Activated T-helper 1 cell treated with anti-CD3 and anti-CD28 coated beads, Interleukin-2, amount 50 U/mL, for 16 hours (primary cell): ENCODE data around the gene ZNF225.
"Not testable (repeated sequence)": the region's sequence is repeated elsewhere in the genome, so short reads cannot be mapped to it uniquely, and the experiment has no call there.

Source experiments
- DNase-seq, 2 donors: peaks; one replicate each; pipeline ENCODE4 v3.0.0-alpha.2; 2020; ENCODE audit warnings: low read depth in 1 of 2, low spot score in 1 of 2

ZNF225 gene

DNA sequence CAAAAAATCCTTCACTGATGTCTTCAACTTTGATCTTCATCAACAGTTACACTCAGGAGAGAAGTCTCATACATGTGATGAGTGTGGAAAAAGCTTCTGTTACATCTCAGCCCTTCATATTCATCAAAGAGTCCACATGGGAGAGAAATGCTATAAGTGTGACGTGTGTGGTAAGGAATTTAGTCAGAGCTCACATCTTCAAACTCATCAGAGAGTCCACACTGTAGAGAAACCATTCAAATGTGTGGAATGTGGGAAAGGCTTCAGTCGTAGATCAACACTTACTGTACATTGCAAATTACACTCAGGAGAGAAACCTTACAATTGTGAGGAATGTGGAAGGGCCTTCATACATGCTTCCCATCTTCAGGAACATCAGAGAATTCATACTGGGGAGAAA, 43.3 kb downstream of the ZNF225 start:
- no peak for DNase-seq

DNA sequence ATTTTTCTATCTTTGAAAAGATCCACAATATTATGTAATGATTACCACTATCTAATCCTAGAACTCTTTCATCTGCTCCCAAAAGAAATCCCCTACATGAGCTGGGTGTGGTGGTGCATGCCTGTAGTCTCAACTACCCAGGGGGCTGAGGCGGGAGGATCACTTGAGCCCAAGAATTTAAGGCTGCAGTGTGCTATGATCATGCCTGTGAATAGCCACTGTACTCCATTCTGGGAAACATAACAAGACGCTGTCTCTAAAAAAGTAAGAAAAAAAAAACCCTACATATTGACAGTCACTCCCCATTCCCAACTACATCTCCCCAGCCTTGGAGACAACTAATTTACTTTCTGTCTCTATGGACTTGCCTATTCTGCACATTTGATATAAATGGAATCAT, 50.6 kb downstream of the ZNF225 start:
- no peak for DNase-seq

DNA sequence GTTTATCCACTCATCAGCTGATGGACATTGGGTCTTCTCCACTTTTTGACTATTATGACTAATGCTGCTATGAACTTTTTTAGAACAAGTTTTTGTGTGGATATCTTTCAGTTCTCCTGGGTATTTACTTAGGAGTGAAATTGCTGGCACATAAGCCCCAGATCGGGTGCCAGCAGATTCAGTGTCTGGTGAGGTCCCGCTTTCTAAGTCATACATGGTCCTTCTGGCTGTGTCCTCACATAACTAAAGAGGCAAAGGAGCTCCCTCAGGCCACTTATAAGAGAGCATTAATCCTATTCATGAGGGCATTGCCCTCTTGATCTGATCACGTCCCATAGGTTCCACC, 51.1 kb downstream of the ZNF225 start:
- no peak for DNase-seq

DNA sequence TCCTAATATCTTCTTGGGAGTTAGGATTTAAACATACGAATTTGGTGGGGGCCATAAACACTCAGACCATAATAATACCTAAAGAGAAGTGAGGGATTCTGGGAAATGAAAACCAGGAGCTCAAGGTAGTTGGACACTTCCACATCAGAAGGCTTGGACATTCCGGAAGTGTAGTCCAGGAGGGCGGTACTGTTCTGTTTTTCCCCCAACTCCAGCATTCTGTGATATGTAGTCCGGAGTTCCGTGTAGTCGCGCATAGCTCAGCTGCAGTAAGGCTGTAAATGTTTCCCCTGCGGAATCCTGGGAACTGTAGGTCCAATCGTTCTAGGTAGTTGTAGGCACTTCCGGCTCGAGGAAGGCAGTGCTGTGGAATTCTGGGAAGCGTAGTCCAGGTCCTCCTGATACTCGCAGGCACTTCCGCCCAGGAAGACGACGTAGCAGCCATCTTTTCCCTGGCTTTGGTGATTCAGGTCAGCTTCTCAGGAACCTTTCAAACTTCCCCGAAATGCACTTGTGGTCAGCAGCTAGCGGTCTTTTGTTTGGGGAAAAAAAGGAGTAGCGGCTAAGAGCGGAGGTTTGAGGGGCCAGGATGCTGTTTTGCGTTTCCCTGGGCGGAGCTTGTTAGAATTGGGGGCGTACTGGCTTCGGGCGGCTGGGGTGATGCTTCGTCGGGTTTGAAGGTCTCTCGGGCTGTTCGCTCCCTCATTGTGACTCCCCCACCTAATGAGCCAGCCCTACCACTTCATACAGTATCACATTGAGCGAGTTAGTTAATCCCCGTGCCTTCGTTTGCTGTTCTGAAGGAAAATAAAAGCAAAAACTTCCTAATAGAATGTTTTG, 51.7 kb downstream of the ZNF225 start, which contains the start of gene ZNF226:
ZNF226 (plus strand) TSS at position 428 of the 840 bp plus-strand sequence. CDS start 4,981 bp downstream, outside the sequence.
- DNase-seq: peak; percentile 56 to 67

DNA sequence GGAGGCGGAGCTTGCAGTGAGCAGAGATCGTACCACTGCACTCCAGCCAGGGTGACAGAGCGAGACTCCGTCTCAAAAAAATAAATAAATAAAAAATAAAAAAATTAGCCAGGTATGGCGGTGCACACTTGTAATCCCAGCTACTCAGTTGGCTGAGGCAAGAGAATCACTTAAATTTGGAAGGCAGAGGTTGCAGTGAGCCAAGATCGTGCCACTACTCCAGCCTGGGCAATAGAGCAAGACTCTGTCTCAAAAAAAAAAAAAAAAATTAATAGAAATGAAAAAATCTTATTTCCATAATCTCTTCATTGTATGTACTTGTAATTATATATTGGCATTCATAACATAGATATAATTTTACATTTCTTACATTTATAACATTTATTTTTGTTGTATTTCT, 57.5 kb downstream of the ZNF225 start:
- DNase-seq: not testable (repeated sequence)

DNA sequence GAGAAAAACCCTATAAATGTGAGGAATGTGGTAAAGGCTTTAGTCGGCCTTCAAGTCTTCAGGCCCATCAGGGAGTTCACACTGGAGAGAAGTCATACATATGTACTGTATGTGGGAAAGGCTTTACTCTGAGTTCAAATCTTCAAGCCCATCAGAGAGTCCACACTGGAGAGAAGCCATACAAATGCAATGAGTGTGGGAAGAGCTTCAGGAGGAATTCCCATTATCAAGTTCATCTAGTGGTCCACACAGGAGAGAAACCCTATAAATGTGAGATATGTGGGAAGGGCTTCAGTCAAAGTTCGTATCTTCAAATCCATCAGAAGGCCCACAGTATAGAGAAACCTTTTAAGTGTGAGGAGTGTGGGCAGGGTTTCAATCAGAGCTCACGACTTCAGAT, 63.4 kb downstream of the ZNF225 start:
- DNase-seq: no peak

DNA sequence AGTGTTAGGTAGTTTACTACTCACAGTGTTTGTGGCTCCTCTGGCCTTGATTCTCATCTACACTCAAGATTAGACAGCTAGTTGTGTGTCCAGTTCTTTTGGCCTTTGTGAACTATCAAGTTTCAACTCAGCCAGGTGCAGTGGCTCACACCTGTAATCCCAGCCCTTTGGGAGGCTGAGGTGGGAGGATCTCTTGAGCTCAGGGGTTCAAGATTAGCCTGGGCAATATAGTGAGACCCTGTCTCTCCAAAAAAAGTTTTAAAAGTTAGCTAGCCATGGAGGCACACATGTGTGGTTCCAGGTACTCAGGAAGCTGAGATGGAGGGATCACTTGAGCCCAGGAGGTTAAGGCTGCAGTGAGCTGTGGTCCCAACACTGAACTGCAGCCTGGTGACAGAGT, 67.8 kb downstream of the ZNF225 start:
- no peak for DNase-seq

DNA sequence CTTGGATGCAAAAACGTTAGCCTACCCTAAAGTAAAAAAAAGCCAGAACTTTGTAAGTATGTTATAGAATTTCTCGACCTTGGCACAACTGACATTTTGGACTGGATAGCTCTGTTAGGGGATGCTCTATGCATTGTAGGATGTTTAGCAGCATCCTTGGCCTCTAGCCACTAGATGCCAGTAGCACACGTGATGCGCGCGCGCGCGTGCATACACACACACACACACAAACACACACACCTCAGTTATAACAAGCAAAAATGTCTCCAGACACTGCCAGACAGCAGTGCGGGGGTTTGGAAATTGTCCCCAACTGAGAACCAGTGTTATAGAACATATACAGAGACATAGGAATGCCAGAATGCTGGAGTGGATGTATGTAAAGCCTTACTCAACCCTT, 68.9 kb downstream of the ZNF225 start:
- no peak for DNase-seq
